ENCODE measurements around the gene ACTL6A.
"Not testable (repeated sequence)": the region's sequence is repeated elsewhere in the genome, so short reads cannot be mapped to it uniquely, and the experiment has no call there.

ACTL6A gene

GRCh38 chr3:179562591-179563270 lies at the start of gene ACTL6A:
Gene ACTL6A, plus strand, starts transcription at chr3:179562926. Its CDS starts 167 bp downstream, at chr3:179563093.
- peak; percentile 100 for DNase-seq (ENCODE audit: low read depth, low spot score)

GRCh38 chr3:179513862-179514261 lies 48.9 kb upstream of the ACTL6A start:
- DNase-seq (ENCODE audit: low read depth, low spot score): no peak

- DNase-seq (ENCODE audit: low read depth, low spot score): not testable (repeated sequence)
These were observed 46.1 kb upstream of the ACTL6A start for GRCh38 chr3:179516461-179517251.

GRCh38 chr3:179526482-179526881 lies 36.2 kb upstream of the ACTL6A start:
- no peak for DNase-seq (ENCODE audit: low read depth, low spot score)

- peak; percentile 74 for DNase-seq (ENCODE audit: low read depth, low spot score)
These were observed 35.7 kb upstream of the ACTL6A start for GRCh38 chr3:179526989-179527391.

GRCh38 chr3:179528772-179529171 lies 34.0 kb upstream of the ACTL6A start:
- no peak for DNase-seq (ENCODE audit: low read depth, low spot score)

- no peak for DNase-seq (ENCODE audit: low read depth, low spot score)
These were observed 31.1 kb upstream of the ACTL6A start for GRCh38 chr3:179531576-179531975.

- no peak for DNase-seq (ENCODE audit: low read depth, low spot score)
These were observed 29.5 kb upstream of the ACTL6A start for GRCh38 chr3:179533274-179533673.

GRCh38 chr3:179536256-179536655 lies 26.5 kb upstream of the ACTL6A start:
- DNase-seq (ENCODE audit: low read depth, low spot score): no peak

- no peak for DNase-seq (ENCODE audit: low read depth, low spot score)
These were observed 21.6 kb upstream of the ACTL6A start for GRCh38 chr3:179541094-179541493.

GRCh38 chr3:179541596-179541995 lies 21.1 kb upstream of the ACTL6A start:
- no peak for DNase-seq (ENCODE audit: low read depth, low spot score)

- DNase-seq (ENCODE audit: low read depth, low spot score): no peak
These were observed 20.4 kb upstream of the ACTL6A start for GRCh38 chr3:179542375-179542774.

GRCh38 chr3:179544981-179545645 lies 17.6 kb upstream of the ACTL6A start:
- DNase-seq (ENCODE audit: low read depth, low spot score): no peak

- peak; percentile 80 for DNase-seq (ENCODE audit: low read depth, low spot score)
These were observed 15.9 kb upstream of the ACTL6A start for GRCh38 chr3:179546814-179547241.

- DNase-seq (ENCODE audit: low read depth, low spot score): no peak
These were observed 11.2 kb upstream of the ACTL6A start for GRCh38 chr3:179551349-179552105.

- DNase-seq (ENCODE audit: low read depth, low spot score): peak; percentile 48
These were observed 3.9 kb upstream of the ACTL6A start for GRCh38 chr3:179558742-179559364.

GRCh38 chr3:179560791-179561190 lies 1.9 kb upstream of the ACTL6A start:
- DNase-seq (ENCODE audit: low read depth, low spot score): no peak

GRCh38 chr3:179563271-179563783 lies 601 bp downstream of the ACTL6A start:
- peak; percentile 79 for DNase-seq (ENCODE audit: low read depth, low spot score)

GRCh38 chr3:179565496-179565895 lies 2.8 kb downstream of the ACTL6A start:
- no peak for DNase-seq (ENCODE audit: low read depth, low spot score)

GRCh38 chr3:179580992-179581391 lies 18.3 kb downstream of the ACTL6A start:
- DNase-seq (ENCODE audit: low read depth, low spot score): no peak

GRCh38 chr3:179589143-179589542 lies 26.4 kb downstream of the ACTL6A start:
- DNase-seq (ENCODE audit: low read depth, low spot score): no peak
